ENCODE results near the gene RUFY3.

DNA sequence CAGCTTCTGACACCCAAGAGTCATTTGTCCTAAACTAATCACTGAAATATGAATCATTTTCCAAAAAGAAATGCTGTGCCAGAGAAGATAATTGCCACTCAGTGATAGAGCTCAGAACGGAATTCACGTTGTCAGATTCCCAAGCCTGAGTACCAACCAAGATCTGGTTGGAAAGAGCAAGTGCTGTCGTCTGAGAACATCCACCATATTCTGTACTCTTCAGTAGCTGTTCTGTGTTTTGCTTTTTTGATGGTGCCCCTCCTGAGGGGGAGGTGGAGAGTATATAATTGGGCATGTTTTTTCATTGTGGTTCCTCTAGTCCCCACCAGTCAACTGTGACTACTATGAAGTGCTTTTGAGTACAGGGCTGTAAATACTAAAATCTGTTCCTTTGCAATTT lies 13.2 kb downstream of the RUFY3 start:
- TF ChIP-seq EP300 (IDR thresholded peaks at IDR 0.05) (no peak), PHF8 (IDR thresholded peaks at IDR 0.05; ENCODE audit: borderline replicate concordance, low read depth) (no peak), POLR2A (IDR thresholded peaks at IDR 0.05; ENCODE audit: low read length) (no peak), SREBF2 (IDR thresholded peaks at IDR 0.05) (no peak), RFX5 (IDR thresholded peaks at IDR 0.05) (no peak), CEBPB (IDR thresholded peaks at IDR 0.05) (no peak), KDM5A (IDR thresholded peaks at IDR 0.05) (no peak)
- TF ChIP-seq, protein P1, sequence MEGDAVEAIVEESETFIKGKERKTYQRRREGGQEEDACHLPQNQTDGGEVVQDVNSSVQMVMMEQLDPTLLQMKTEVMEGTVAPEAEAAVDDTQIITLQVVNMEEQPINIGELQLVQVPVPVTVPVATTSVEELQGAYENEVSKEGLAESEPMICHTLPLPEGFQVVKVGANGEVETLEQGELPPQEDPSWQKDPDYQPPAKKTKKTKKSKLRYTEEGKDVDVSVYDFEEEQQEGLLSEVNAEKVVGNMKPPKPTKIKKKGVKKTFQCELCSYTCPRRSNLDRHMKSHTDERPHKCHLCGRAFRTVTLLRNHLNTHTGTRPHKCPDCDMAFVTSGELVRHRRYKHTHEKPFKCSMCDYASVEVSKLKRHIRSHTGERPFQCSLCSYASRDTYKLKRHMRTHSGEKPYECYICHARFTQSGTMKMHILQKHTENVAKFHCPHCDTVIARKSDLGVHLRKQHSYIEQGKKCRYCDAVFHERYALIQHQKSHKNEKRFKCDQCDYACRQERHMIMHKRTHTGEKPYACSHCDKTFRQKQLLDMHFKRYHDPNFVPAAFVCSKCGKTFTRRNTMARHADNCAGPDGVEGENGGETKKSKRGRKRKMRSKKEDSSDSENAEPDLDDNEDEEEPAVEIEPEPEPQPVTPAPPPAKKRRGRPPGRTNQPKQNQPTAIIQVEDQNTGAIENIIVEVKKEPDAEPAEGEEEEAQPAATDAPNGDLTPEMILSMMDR (IDR thresholded peaks at IDR 0.05): no peak
- TF ChIP-seq, protein P2, sequence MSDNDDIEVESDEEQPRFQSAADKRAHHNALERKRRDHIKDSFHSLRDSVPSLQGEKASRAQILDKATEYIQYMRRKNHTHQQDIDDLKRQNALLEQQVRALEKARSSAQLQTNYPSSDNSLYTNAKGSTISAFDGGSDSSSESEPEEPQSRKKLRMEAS (IDR thresholded peaks at IDR 0.05): no peak
- TF ChIP-seq, protein P3, sequence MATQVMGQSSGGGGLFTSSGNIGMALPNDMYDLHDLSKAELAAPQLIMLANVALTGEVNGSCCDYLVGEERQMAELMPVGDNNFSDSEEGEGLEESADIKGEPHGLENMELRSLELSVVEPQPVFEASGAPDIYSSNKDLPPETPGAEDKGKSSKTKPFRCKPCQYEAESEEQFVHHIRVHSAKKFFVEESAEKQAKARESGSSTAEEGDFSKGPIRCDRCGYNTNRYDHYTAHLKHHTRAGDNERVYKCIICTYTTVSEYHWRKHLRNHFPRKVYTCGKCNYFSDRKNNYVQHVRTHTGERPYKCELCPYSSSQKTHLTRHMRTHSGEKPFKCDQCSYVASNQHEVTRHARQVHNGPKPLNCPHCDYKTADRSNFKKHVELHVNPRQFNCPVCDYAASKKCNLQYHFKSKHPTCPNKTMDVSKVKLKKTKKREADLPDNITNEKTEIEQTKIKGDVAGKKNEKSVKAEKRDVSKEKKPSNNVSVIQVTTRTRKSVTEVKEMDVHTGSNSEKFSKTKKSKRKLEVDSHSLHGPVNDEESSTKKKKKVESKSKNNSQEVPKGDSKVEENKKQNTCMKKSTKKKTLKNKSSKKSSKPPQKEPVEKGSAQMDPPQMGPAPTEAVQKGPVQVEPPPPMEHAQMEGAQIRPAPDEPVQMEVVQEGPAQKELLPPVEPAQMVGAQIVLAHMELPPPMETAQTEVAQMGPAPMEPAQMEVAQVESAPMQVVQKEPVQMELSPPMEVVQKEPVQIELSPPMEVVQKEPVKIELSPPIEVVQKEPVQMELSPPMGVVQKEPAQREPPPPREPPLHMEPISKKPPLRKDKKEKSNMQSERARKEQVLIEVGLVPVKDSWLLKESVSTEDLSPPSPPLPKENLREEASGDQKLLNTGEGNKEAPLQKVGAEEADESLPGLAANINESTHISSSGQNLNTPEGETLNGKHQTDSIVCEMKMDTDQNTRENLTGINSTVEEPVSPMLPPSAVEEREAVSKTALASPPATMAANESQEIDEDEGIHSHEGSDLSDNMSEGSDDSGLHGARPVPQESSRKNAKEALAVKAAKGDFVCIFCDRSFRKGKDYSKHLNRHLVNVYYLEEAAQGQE (IDR thresholded peaks at IDR 0.05): no peak
